Measurements from ENCODE around the gene FEM1C. TPM values are rescaled to one million over a fixed set of nuclear protein-coding genes. Genes with fewer than 3 reads are reported as not detected.

The FEM1C gene
- total RNA-seq, 1 experiment from 2014 or later = 10.4 TPM

GRCh38 chr5:115575167-115576070, 30.8 kb upstream of the FEM1C start:
- CTCF ChIA-PET = interaction anchor here (0.7 to 2.9 kb wide), 5 partner anchors 161 to 266 kb away, joined by 3 to 28 read pairs (median 5); no protein-coding TSS in a partner anchor
- intact Hi-C loops (cut with micrococcal nuclease; ENCODE audit: unreplicated experiment) (no loop called here), in situ Hi-C loops (cut with HindIII; ENCODE audit: low pct_unique_long_range_greater_than_20kb, low sequenced_read_pairs) (no loop called here)
- TF ChIP-seq POLR2AphosphoS5 (IDR thresholded peaks at IDR 0.05; ENCODE audit: low read depth, low read length) (no peak), TCF7L2 (IDR thresholded peaks at IDR 0.05; ENCODE audit: low read depth, low read length) (no peak), SIN3A (IDR thresholded peaks at IDR 0.05; ENCODE audit: borderline replicate concordance, insufficient read depth, low read depth, low read length) (no peak)
- TF ChIP-seq, protein P1, sequence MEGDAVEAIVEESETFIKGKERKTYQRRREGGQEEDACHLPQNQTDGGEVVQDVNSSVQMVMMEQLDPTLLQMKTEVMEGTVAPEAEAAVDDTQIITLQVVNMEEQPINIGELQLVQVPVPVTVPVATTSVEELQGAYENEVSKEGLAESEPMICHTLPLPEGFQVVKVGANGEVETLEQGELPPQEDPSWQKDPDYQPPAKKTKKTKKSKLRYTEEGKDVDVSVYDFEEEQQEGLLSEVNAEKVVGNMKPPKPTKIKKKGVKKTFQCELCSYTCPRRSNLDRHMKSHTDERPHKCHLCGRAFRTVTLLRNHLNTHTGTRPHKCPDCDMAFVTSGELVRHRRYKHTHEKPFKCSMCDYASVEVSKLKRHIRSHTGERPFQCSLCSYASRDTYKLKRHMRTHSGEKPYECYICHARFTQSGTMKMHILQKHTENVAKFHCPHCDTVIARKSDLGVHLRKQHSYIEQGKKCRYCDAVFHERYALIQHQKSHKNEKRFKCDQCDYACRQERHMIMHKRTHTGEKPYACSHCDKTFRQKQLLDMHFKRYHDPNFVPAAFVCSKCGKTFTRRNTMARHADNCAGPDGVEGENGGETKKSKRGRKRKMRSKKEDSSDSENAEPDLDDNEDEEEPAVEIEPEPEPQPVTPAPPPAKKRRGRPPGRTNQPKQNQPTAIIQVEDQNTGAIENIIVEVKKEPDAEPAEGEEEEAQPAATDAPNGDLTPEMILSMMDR (IDR thresholded peaks at IDR 0.05) = no peak
- TF ChIP-seq, protein P2, sequence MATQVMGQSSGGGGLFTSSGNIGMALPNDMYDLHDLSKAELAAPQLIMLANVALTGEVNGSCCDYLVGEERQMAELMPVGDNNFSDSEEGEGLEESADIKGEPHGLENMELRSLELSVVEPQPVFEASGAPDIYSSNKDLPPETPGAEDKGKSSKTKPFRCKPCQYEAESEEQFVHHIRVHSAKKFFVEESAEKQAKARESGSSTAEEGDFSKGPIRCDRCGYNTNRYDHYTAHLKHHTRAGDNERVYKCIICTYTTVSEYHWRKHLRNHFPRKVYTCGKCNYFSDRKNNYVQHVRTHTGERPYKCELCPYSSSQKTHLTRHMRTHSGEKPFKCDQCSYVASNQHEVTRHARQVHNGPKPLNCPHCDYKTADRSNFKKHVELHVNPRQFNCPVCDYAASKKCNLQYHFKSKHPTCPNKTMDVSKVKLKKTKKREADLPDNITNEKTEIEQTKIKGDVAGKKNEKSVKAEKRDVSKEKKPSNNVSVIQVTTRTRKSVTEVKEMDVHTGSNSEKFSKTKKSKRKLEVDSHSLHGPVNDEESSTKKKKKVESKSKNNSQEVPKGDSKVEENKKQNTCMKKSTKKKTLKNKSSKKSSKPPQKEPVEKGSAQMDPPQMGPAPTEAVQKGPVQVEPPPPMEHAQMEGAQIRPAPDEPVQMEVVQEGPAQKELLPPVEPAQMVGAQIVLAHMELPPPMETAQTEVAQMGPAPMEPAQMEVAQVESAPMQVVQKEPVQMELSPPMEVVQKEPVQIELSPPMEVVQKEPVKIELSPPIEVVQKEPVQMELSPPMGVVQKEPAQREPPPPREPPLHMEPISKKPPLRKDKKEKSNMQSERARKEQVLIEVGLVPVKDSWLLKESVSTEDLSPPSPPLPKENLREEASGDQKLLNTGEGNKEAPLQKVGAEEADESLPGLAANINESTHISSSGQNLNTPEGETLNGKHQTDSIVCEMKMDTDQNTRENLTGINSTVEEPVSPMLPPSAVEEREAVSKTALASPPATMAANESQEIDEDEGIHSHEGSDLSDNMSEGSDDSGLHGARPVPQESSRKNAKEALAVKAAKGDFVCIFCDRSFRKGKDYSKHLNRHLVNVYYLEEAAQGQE (IDR thresholded peaks at IDR 0.05; ENCODE audit: insufficient read depth in 1 of 2, low read depth in 2 of 2, low read length in 1 of 2) = no peak
- no peaks in the 10 kb centered on the region for H3K27me3 ChIP-seq (ENCODE audit: control insufficient read depth, insufficient read depth, low read length)
- H3K9me3 ChIP-seq (ENCODE audit: control insufficient read depth, insufficient read depth, low read depth, low read length) = no peaks in the 10 kb centered on the region
- H3K27ac ChIP-seq (ENCODE audit: low read length) = no peak overlapping the region
- DNase-seq (ENCODE audit: low read depth, low spot score) (no peak), ATAC-seq (no peak)
- H3K36me3 ChIP-seq (ENCODE audit: control insufficient read depth, insufficient read depth, low read length) = no peaks in the 10 kb centered on the region
- POLR2A ChIA-PET = no interaction called here
- BruUV-seq (replicated peaks) = no TSS peak
- no peaks in the 10 kb centered on the region; the same call in 1 of the 2 replicates for H3K4me1 ChIP-seq (ENCODE audit: control insufficient read depth, insufficient read depth, low read length)
- H3K4me3 ChIP-seq (ENCODE audit: low read depth in 2 of 2, low read length in 2 of 2) = no peak overlapping the region

GRCh38 chr5:115573133-115573532, 28.6 kb upstream of the FEM1C start:
- ChIA-PET POLR2A (no interaction called here), CTCF (interaction anchor here (2.9 kb wide), 1 partner anchor 264 kb away, joined by 28 read pairs; no protein-coding TSS in a partner anchor)
- intact Hi-C loops (cut with micrococcal nuclease; ENCODE audit: unreplicated experiment) (no loop called here), in situ Hi-C loops (cut with HindIII; ENCODE audit: low pct_unique_long_range_greater_than_20kb, low sequenced_read_pairs) (no loop called here)
- H3K27me3 ChIP-seq (ENCODE audit: control insufficient read depth, insufficient read depth, low read length) = no peaks in the 10 kb centered on the region
- H3K4me3 ChIP-seq (ENCODE audit: low read depth in 2 of 2, low read length in 2 of 2) = no peak overlapping the region
- H3K36me3 ChIP-seq (ENCODE audit: control insufficient read depth, insufficient read depth, low read length) = no peaks in the 10 kb centered on the region
- BruUV-seq (replicated peaks) = no TSS peak
- ATAC-seq (no peak), DNase-seq (ENCODE audit: low read depth, low spot score) (no peak)
- no peak overlapping the region for H3K27ac ChIP-seq (ENCODE audit: low read length)
- no peaks in the 10 kb centered on the region; the same call in 1 of the 2 replicates for H3K4me1 ChIP-seq (ENCODE audit: control insufficient read depth, insufficient read depth, low read length)
- no peaks in the 10 kb centered on the region for H3K9me3 ChIP-seq (ENCODE audit: control insufficient read depth, insufficient read depth, low read depth, low read length)
- no peak for TF ChIP-seq SIN3A (IDR thresholded peaks at IDR 0.05; ENCODE audit: borderline replicate concordance, insufficient read depth, low read depth, low read length)
- no peak for TF ChIP-seq TCF7L2 (IDR thresholded peaks at IDR 0.05; ENCODE audit: low read depth, low read length)
- TF ChIP-seq, protein P1 (IDR thresholded peaks at IDR 0.05) = no peak
- no peak for TF ChIP-seq POLR2AphosphoS5 (IDR thresholded peaks at IDR 0.05; ENCODE audit: low read depth, low read length)
- TF ChIP-seq, protein P2 (IDR thresholded peaks at IDR 0.05; ENCODE audit: insufficient read depth in 1 of 2, low read depth in 2 of 2, low read length in 1 of 2) = no peak

All from Panc1 (cell line).